Caco-2 (cell line): ENCODE results near the gene CFAP221. TPM values are rescaled to one million over a fixed set of nuclear protein-coding genes. Genes with fewer than 3 reads are reported as not detected.

Source experiments
- BruUV-seq: library from RNA; stranded (reverse); fragments of 400-500 nt; replicated peaks from 2 replicates; lab custom pipeline; 2021; lab: Mats Ljungman, UMichigan
- CTCF ChIA-PET: fragments of 300-600 bp; sonication (Branson Sonifier 250); formaldehyde crosslinking; loops from one replicate; lab custom pipeline; 2022; ENCODE audit warnings: antibody characterized with exemption; lab: Charles Lee
- POLR2A ChIA-PET: fragments of 300-600 bp; sonication (Branson Sonifier 250); formaldehyde crosslinking; loops from one replicate; lab custom pipeline; 2022; ENCODE audit warnings: antibody characterized with exemption; lab: Charles Lee
- DNase-seq, 2 experiments: peaks; one replicate each; pipeline versions ENCODE4 v3.0.0 to v3.0.0-alpha.2; 2020 to 2022
- H3K27me3 ChIP-seq: replicated peaks from 2 replicates; pipeline ENCODE4 v1.6.0; 2011; ENCODE audit warnings: low read length; ENCODE audit not compliant: control insufficient read depth, insufficient read depth
- H3K36me3 ChIP-seq: 2 replicates; pipeline ENCODE4 v1.5.1; 2011; ENCODE audit warnings: low read length; ENCODE audit not compliant: control insufficient read depth, insufficient read depth
- H3K4me1 ChIP-seq: fragments of 250-450 bp; sonication (Bioruptor Pico); 2 replicates; pipeline ENCODE4 v1.5.1; 2020; ENCODE audit warnings: mild to moderate bottlenecking
- H3K4me3 ChIP-seq: 2 replicates; pipeline ENCODE4 v1.5.1; 2011; ENCODE audit warnings: low read depth, mild to moderate bottlenecking, control low read depth, low read length
- H3K9me3 ChIP-seq: fragments of 250-450 bp; sonication (Bioruptor Pico); 2 replicates; pipeline ENCODE4 v1.5.1; 2020; ENCODE audit warnings: mild to moderate bottlenecking, moderate library complexity
- H3K27ac Mint-ChIP-seq: one replicate; pipeline ENCODE4 v1.8.0; 2022; ENCODE audit warnings: mixed read lengths; ENCODE audit not compliant: unreplicated experiment
- H3K27me3 Mint-ChIP-seq: one replicate; pipeline ENCODE4 v1.8.0; 2022; ENCODE audit warnings: mixed read lengths; ENCODE audit not compliant: insufficient read depth, unreplicated experiment
- H3K36me3 Mint-ChIP-seq: one replicate; pipeline ENCODE4 v1.8.0; 2022; ENCODE audit warnings: mild to moderate bottlenecking, mixed read lengths; ENCODE audit not compliant: insufficient read depth, unreplicated experiment
- H3K4me1 Mint-ChIP-seq: one replicate; pipeline ENCODE4 v1.8.0; 2022; ENCODE audit warnings: low read depth, mixed read lengths; ENCODE audit not compliant: unreplicated experiment
- H3K4me3 Mint-ChIP-seq: one replicate; pipeline ENCODE4 v1.8.0; 2022; ENCODE audit warnings: mild to moderate bottlenecking, moderate library complexity, mixed read lengths; ENCODE audit not compliant: unreplicated experiment
- H3K9me3 Mint-ChIP-seq: one replicate; pipeline ENCODE4 v1.8.0; 2022; ENCODE audit warnings: mixed read lengths; ENCODE audit not compliant: unreplicated experiment
- CTCF ChIP-seq, 2 experiments: fragments of 200-600 bp in 1 of 2; IDR thresholded peaks; 1 replicate in 1 of 2; 2 replicates in 1 of 2; pipeline versions ENCODE4 v1.5.1 to v1.8.0; 2011 to 2022; ENCODE audit warnings: antibody characterized with exemption in 1 of 2, control low read depth in 1 of 2, inconsistent platforms in 1 of 2, low read depth in 1 of 2, low read length in 1 of 2, mild to moderate bottlenecking in 1 of 2, moderate library complexity in 1 of 2; ENCODE audit not compliant: insufficient read depth in 1 of 2, severe bottlenecking in 1 of 2, unreplicated experiment in 1 of 2
- intact Hi-C: fragments of 100-400 bp; cut with micrococcal nuclease; formaldehyde crosslinking; loops from one replicate; pipeline ENCODE4 v1.10.0; 2022; ENCODE audit not compliant: unreplicated experiment
- total RNA-seq: library from RNA; stranded (reverse); gene quantifications from 2 replicates; pipeline ENCODE4 v1.2.3, GENCODE V29; 2022

Gene CFAP221
- total RNA-seq, 1 experiment from 2014 or later, result not detected

- Histone ChIP-seq H3K4me1 (peaks cover 19% of the 10 kb centered on the region), H3K27me3 (no peaks in the 10 kb centered on the region), H3K4me3 (no peak within 1 kb of the TSS), H3K9me3 (no peaks in the 10 kb centered on the region), H3K36me3 (no peaks in the 10 kb centered on the region)
- no peaks in the 10 kb centered on the region for H3K27me3 Mint-ChIP-seq
- no TSS peak for BruUV-seq
- POLR2A ChIA-PET, result no interaction called here
- CTCF ChIA-PET, result no interaction called here
- intact Hi-C loops, result no loop called here
- H3K27ac Mint-ChIP-seq, result no peak within 1 kb of the TSS
- no peak for DNase-seq
- peaks cover 18% of the 10 kb centered on the region for H3K4me1 Mint-ChIP-seq
- no peaks in the 10 kb centered on the region for H3K36me3 Mint-ChIP-seq
- TF ChIP-seq CTCF (IDR thresholded peaks at IDR 0.05; ENCODE audit: insufficient read depth in 1 of 2, low read depth in 1 of 2, low read length in 1 of 2, severe bottlenecking in 1 of 2, unreplicated experiment in 1 of 2), result no peak
- H3K4me3 Mint-ChIP-seq, result no peak within 1 kb of the TSS
- no peaks in the 10 kb centered on the region for H3K9me3 Mint-ChIP-seq
Measured at GRCh38 chr2:119523952-119524694, 20.1 kb upstream of the CFAP221 start, which contains the start of gene SCTR. TSS of gene SCTR (minus strand) at chr2:119524483. CDS start at chr2:119524226, 257 bp downstream.

GRCh38 chr2:119525614-119526013, 18.6 kb upstream of the CFAP221 start:
- no peak for DNase-seq
- no peak overlapping the region for H3K4me3 Mint-ChIP-seq
- BruUV-seq, result no TSS peak
- H3K27ac Mint-ChIP-seq, result no peak overlapping the region
- no peak for TF ChIP-seq CTCF (IDR thresholded peaks at IDR 0.05; ENCODE audit: insufficient read depth in 1 of 2, low read depth in 1 of 2, low read length in 1 of 2, severe bottlenecking in 1 of 2, unreplicated experiment in 1 of 2)
- Histone ChIP-seq H3K9me3 (no peaks in the 10 kb centered on the region), H3K36me3 (no peaks in the 10 kb centered on the region), H3K27me3 (no peaks in the 10 kb centered on the region), H3K4me3 (no peak overlapping the region), H3K4me1 (peaks cover 19% of the 10 kb centered on the region)
- H3K27me3 Mint-ChIP-seq, result no peaks in the 10 kb centered on the region
- H3K36me3 Mint-ChIP-seq, result no peaks in the 10 kb centered on the region
- no peaks in the 10 kb centered on the region for H3K9me3 Mint-ChIP-seq
- intact Hi-C loops, result no loop called here
- ChIA-PET POLR2A (no interaction called here), CTCF (no interaction called here)
- peaks cover 18% of the 10 kb centered on the region for H3K4me1 Mint-ChIP-seq

GRCh38 chr2:119527999-119528398, 16.2 kb upstream of the CFAP221 start:
- intact Hi-C loops, result no loop called here
- BruUV-seq, result no TSS peak
- H3K4me3 ChIP-seq, result no peak overlapping the region
- TF ChIP-seq CTCF (IDR thresholded peaks at IDR 0.05; ENCODE audit: insufficient read depth in 1 of 2, low read depth in 1 of 2, low read length in 1 of 2, severe bottlenecking in 1 of 2, unreplicated experiment in 1 of 2), result no peak
- ChIA-PET CTCF (no interaction called here), POLR2A (no interaction called here)
- Mint-ChIP-seq H3K4me3 (no peak overlapping the region), H3K36me3 (no peaks in the 10 kb centered on the region), H3K9me3 (peaks cover 10% of the 10 kb centered on the region), H3K27me3 (no peaks in the 10 kb centered on the region), H3K27ac (no peak overlapping the region), H3K4me1 (peaks cover 18% of the 10 kb centered on the region)
- H3K27me3 ChIP-seq, result no peaks in the 10 kb centered on the region
- DNase-seq, result peak in 1 of 2 experiments; percentile 21
- peaks cover 6% of the 10 kb centered on the region; the same call in 1 of the 2 replicates for H3K9me3 ChIP-seq
- H3K4me1 ChIP-seq, result peaks cover 19% of the 10 kb centered on the region
- H3K36me3 ChIP-seq, result no peaks in the 10 kb centered on the region
